SK-N-MC (cell line): Measurements from ENCODE around the gene KCNJ5.
"Not testable (repeated sequence)": the region's sequence is repeated elsewhere in the genome, so short reads cannot be mapped to it uniquely, and the experiment has no call there.

Experiments
- DNase-seq: peaks from one replicate; pipeline ENCODE4 v3.0.0-alpha.2; 2011; ENCODE audit warnings: low read depth, low spot score
- H3K27ac ChIP-seq: fragments of 200-600 bp; sonication (generic); 2 replicates; pipeline ENCODE4 v1.5.1; 2016; ENCODE audit warnings: mixed run types
- H3K36me3 ChIP-seq: fragments of 200-600 bp; sonication (generic); 2 replicates; pipeline ENCODE4 v1.6.1; 2017; ENCODE audit warnings: antibody characterized with exemption, low read length, mixed read lengths; ENCODE audit not compliant: insufficient read depth
- H3K4me3 ChIP-seq: fragments of 200-600 bp; sonication (generic); 2 replicates; pipeline ENCODE4 v1.5.1; 2016
- H3K9ac ChIP-seq: fragments of 200-600 bp; sonication (generic); 2 replicates; pipeline ENCODE4 v1.8.0; 2017; ENCODE audit warnings: mixed run types, mixed read lengths; ENCODE audit not compliant: insufficient read length
- H3K9me3 ChIP-seq: fragments of 200-600 bp; sonication (generic); 2 replicates; pipeline ENCODE4 v1.6.1; 2017; ENCODE audit warnings: low read depth, mild to moderate bottlenecking, antibody characterized with exemption, low read length, moderate library complexity, mixed read lengths
- EZH2 ChIP-seq: fragments of 200-600 bp; sonication (generic); IDR thresholded peaks from one replicate; pipeline ENCODE4 v1.6.1; 2017; ENCODE audit warnings: antibody characterized with exemption
- FOXP2 ChIP-seq: optimal IDR thresholded peaks from 2 replicates; pipeline ENCODE3; 2011; ENCODE audit warnings: mild to moderate bottlenecking, moderate library complexity; ENCODE audit not compliant: insufficient read depth; ENCODE audit errors: extremely low read length, control extremely low read depth
- POLR2AphosphoS5 ChIP-seq: IDR thresholded peaks from 2 replicates; pipeline ENCODE4 v1.6.1; 2012; ENCODE audit warnings: mild to moderate bottlenecking, low read depth, low read length, borderline replicate concordance

Gene KCNJ5

DNA sequence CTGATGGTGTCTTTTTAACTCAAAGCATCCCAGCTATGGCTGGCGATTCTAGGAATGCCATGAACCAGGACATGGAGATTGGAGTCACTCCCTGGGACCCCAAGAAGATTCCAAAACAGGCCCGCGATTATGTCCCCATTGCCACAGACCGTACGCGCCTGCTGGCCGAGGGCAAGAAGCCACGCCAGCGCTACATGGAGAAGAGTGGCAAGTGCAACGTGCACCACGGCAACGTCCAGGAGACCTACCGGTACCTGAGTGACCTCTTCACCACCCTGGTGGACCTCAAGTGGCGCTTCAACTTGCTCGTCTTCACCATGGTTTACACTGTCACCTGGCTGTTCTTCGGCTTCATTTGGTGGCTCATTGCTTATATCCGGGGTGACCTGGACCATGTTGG is 20.1 kb downstream of the KCNJ5 start:
- DNase-seq = no peak
- Histone ChIP-seq H3K4me3 (no peak overlapping the region), H3K9me3 (no peaks in the 10 kb centered on the region), H3K36me3 (no peaks in the 10 kb centered on the region), H3K9ac (no peak overlapping the region), H3K27ac (no peak overlapping the region)
- TF ChIP-seq POLR2AphosphoS5 (no peak), EZH2 (no peak), FOXP2 (no peak)

DNA sequence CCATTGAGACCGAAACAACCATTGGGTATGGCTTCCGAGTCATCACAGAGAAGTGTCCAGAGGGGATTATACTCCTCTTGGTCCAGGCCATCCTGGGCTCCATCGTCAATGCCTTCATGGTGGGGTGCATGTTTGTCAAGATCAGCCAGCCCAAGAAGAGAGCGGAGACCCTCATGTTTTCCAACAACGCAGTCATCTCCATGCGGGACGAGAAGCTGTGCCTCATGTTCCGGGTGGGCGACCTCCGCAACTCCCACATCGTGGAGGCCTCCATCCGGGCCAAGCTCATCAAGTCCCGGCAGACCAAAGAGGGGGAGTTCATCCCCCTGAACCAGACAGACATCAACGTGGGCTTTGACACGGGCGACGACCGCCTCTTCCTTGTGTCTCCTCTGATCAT is 20.5 kb downstream of the KCNJ5 start:
- H3K4me3 ChIP-seq = no peak overlapping the region
- H3K9me3 ChIP-seq = no peaks in the 10 kb centered on the region
- no peak for DNase-seq
- no peak overlapping the region for H3K27ac ChIP-seq
- H3K9ac ChIP-seq = no peak overlapping the region
- no peaks in the 10 kb centered on the region for H3K36me3 ChIP-seq
- TF ChIP-seq POLR2AphosphoS5 (no peak), FOXP2 (no peak), EZH2 (no peak)

DNA sequence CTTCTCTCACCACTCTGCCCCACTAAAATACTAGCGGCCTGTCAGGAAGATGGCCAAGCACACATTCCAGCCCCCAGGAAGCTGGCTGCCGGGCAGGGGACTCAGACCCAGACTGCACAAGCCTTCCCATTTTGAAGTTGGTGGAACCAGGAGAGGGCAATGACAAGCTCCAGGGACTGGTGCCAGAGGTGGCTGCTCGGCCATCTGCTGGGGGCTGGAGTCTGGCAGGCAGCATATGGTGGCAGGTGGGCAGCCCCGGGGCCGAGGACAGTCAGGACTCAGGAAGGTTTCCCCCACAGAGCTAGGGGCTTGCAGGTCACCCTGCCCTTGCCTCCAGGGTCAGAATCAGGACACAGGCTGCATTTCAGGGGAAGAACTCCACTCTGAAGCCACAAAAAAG is 22.6 kb downstream of the KCNJ5 start:
- TF ChIP-seq POLR2AphosphoS5 = no peak
- no peak for TF ChIP-seq EZH2
- TF ChIP-seq FOXP2 = no peak

DNA sequence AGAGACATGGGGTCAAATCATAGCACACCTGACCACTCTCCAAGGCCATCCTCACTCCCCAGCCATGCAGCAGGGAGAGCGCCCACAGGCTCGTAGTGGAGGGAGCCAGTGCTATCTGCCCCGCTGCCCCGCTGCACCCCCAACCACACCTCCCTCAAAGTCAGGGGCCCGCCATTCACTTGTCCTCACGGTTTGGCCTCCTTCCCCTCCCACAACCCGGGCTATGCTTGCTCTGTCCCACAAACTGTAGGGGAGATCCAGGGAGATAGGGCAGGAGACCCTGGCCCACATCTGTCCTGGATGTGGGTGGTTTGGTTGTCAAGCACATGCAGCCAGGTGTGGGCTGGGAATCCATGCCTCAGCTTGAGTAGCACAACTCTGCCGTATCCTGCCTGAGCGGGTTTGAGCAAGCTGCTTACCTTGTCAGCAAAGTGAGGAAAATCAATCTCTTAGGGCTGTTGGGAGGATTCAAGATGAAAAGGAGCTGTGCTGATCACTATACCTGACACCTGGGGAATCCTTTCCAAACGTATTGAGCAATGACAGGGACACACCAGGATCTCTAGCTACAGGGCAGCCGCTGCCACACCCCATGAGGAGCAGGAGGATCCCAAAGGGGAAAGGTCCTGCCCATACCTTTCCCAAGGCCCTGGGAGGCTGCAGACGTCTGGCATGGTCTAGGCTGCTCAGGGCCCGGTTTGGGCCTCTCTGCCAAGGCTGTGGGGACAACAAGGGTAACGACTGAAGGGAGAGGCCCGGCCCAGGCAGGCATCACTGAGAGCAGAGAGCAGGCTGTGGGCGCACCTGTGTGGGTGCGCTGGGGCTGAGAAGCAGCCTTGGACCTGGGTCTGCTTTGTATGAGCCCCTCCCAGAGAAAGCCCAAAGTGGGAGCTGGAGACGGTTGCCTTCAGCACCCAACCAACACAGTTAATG is 23.3 kb downstream of the KCNJ5 start:
- Histone ChIP-seq H3K9me3 (no peaks in the 10 kb centered on the region), H3K4me3 (no peak overlapping the region), H3K36me3 (no peaks in the 10 kb centered on the region), H3K27ac (no peak overlapping the region), H3K9ac (no peak overlapping the region)
- TF ChIP-seq FOXP2 (no peak), EZH2 (no peak), POLR2AphosphoS5 (no peak)
- no peak for DNase-seq

More for the DNA sequence above, 22.6 kb downstream of the KCNJ5 start:
- no peaks in the 10 kb centered on the region for H3K9me3 ChIP-seq
- no peaks in the 10 kb centered on the region for H3K36me3 ChIP-seq
- no peak for DNase-seq
- no peak overlapping the region for H3K27ac ChIP-seq
- no peak overlapping the region for H3K9ac ChIP-seq
- H3K4me3 ChIP-seq = no peak overlapping the region

DNA sequence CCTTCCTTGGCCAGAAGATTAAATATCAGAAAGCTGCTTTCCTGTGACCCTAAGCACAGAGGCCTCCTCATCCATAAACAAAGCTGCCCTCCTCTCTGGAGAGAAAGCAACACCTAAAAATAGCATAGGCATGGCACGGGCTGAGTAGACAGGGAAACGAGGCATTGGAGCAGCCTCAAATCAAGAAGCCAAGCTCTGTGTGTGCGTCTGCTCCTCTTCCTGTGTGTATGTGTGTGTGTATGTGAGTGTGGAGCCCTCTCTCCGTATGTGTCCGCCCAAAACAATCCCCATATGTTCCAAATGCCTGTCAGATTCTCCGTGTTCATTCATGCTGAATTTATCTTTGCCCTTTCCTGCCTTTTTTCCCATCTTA is 24.0 kb downstream of the KCNJ5 start:
- Histone ChIP-seq H3K9me3 (no peaks in the 10 kb centered on the region), H3K36me3 (no peaks in the 10 kb centered on the region), H3K9ac (no peak overlapping the region), H3K27ac (no peak overlapping the region), H3K4me3 (no peak overlapping the region)
- no peak for TF ChIP-seq POLR2AphosphoS5
- no peak for TF ChIP-seq EZH2
- TF ChIP-seq FOXP2 = no peak
- no peak for DNase-seq

DNA sequence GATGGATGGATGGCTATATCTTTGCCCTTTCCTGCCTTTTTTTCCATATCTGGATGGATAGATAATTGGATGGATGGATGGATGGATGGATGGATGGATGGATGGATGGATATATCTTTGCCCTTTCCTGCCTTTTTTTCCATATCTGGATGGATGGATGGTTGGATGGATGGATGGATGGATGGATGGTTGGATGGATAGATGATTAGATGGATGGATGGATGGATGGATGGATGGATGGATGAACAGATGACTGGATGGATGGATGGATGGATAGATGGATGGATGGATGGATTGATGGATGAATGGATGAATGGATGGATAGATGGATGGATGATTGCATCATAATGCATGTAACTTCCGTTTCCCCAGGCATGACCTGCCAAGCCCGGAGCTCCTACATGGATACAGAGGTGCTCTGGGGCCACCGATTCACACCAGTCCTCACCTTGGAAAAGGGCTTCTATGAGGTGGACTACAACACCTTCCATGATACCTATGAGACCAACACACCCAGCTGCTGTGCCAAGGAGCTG is 24.9 kb downstream of the KCNJ5 start:
- no peak overlapping the region for H3K9ac ChIP-seq
- no peak overlapping the region for H3K4me3 ChIP-seq
- H3K36me3 ChIP-seq = no peaks in the 10 kb centered on the region
- H3K27ac ChIP-seq = no peak overlapping the region
- TF ChIP-seq POLR2AphosphoS5 (no peak), FOXP2 (no peak), EZH2 (no peak)
- H3K9me3 ChIP-seq = no peaks in the 10 kb centered on the region
- DNase-seq = no peak

DNA sequence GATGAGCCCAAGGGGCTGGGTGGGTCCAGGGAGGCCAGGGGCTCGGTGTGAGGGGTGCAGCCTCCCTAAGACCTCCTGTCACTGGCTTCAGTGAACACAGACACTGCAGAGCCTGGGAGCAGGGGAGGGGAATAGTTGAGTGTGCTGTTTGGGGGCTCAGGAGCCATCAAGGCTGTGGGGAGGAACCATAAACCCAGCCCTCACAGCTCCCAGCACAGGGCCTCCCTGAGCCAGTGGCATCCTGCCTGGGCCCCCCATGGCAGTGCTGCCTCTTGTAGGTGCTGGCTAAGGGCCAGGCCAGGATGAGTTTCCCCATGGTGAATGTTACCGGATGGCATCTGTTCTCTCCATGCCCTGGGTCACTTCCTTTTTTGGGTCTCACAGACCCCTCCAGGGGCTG is 25.5 kb downstream of the KCNJ5 start:
- no peak overlapping the region for H3K27ac ChIP-seq
- TF ChIP-seq FOXP2 (no peak), EZH2 (no peak), POLR2AphosphoS5 (no peak)
- H3K4me3 ChIP-seq = no peak overlapping the region
- no peak overlapping the region for H3K9ac ChIP-seq
- no peak for DNase-seq
- H3K36me3 ChIP-seq = no peaks in the 10 kb centered on the region
- no peaks in the 10 kb centered on the region for H3K9me3 ChIP-seq

DNA sequence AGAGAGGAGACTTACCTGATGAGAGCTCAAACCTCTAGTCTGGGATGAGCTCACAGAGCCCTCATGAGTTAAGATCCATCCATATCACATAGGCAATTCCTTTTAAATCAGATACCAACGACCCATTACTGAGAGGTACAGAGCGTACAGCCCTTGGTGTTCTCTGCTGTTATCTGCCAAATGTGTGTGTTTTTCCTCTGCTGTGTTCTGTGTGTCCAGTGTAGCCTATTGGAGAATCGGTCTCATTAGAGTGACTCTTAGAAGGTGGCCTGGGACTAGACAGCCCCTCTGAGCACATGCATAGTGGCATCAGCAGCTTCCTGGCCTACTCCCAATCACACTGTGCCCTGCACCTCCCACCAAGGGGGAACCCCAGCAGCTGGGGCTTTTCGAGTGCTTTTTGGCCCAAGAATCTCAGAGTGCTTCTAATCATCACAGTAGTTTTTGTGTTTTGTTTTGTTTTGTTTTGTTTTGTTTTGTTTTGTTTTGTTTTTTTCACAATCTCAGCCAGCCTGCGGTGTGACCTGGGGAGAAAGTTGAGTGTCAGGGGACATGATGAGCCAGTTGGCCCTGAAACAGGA is 26.1 kb downstream of the KCNJ5 start:
- Histone ChIP-seq H3K36me3 (no peaks in the 10 kb centered on the region), H3K9ac (no peak overlapping the region), H3K27ac (no peak overlapping the region)

DNA sequence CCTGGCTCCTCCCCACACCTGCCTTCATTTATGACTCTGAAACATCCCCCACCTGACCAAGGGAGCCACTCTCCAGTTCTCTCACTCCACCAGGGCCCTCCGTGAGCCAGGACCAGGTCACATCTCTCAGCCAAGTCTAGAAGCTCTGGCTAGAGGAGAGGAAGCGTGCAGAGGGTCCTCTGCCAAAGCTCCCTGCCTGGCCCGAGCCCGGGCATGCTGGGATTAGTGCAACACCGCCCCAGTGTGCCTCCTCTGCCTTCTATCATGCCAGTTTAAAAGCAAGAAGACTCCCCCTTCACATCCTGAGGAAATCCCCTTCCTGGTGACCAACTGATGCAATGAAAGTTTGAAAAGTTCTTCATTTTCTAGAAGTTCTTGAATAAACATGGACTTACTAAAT is 28.1 kb downstream of the KCNJ5 start:
- H3K4me3 ChIP-seq = no peak overlapping the region
- no peak overlapping the region for H3K27ac ChIP-seq
- no peak overlapping the region for H3K9ac ChIP-seq
- H3K36me3 ChIP-seq = no peaks in the 10 kb centered on the region
- DNase-seq = no peak
- TF ChIP-seq EZH2 (no peak), FOXP2 (no peak), POLR2AphosphoS5 (no peak)
- H3K9me3 ChIP-seq = no peaks in the 10 kb centered on the region

More for the DNA sequence above, 26.1 kb downstream of the KCNJ5 start:
- no peaks in the 10 kb centered on the region for H3K9me3 ChIP-seq
- TF ChIP-seq FOXP2 = no peak
- no peak for TF ChIP-seq EZH2
- TF ChIP-seq POLR2AphosphoS5 = no peak
- H3K4me3 ChIP-seq = no peak overlapping the region
- DNase-seq = no peak

DNA sequence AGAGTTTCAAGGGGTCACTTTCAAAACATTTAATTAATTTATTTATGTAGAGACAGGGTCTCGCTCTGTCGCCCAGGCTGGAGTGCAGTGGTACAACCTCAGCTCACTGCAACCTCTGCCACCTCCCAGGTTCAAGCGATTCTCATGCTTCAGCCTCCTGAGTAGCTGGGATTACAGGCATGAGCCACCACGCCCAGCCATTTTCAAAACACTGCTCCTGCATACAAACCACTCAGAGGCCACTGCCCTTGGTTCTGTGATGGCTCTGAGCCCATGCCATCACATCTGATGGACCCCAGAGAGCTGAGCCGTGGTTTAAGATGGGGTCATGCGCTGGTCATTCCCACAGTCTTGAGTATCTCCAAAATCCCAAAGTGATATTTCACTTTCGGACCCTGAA is 28.5 kb downstream of the KCNJ5 start:
- H3K27ac ChIP-seq, DNase-seq, H3K36me3 ChIP-seq, H3K4me3 ChIP-seq, H3K9ac ChIP-seq, H3K9me3 ChIP-seq: not testable (repeated sequence)
